Measurements from ENCODE around the gene CXCL6.

DNA sequence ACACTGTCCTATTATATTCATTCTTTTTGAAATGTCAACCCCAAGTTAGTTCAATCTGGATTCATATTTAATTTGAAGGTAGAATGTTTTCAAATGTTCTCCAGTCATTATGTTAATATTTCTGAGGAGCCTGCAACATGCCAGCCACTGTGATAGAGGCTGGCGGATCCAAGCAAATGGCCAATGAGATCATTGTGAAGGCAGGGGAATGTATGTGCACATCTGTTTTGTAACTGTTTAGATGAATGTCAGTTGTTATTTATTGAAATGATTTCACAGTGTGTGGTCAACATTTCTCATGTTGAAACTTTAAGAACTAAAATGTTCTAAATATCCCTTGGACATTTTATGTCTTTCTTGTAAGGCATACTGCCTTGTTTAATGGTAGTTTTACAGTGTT is 34.3 kb downstream of the CXCL6 start:
- TF ChIP-seq, protein P1, sequence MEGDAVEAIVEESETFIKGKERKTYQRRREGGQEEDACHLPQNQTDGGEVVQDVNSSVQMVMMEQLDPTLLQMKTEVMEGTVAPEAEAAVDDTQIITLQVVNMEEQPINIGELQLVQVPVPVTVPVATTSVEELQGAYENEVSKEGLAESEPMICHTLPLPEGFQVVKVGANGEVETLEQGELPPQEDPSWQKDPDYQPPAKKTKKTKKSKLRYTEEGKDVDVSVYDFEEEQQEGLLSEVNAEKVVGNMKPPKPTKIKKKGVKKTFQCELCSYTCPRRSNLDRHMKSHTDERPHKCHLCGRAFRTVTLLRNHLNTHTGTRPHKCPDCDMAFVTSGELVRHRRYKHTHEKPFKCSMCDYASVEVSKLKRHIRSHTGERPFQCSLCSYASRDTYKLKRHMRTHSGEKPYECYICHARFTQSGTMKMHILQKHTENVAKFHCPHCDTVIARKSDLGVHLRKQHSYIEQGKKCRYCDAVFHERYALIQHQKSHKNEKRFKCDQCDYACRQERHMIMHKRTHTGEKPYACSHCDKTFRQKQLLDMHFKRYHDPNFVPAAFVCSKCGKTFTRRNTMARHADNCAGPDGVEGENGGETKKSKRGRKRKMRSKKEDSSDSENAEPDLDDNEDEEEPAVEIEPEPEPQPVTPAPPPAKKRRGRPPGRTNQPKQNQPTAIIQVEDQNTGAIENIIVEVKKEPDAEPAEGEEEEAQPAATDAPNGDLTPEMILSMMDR (IDR thresholded peaks at IDR 0.05; ENCODE audit: poor library complexity) = no peak
- TF ChIP-seq EZH2 (IDR thresholded peaks at IDR 0.05; ENCODE audit: borderline replicate concordance) (no peak), EZH2phosphoT487 (IDR thresholded peaks at IDR 0.05; ENCODE audit: low read depth, severe bottlenecking, unreplicated experiment) (no peak)

Measured in hepatocyte (in vitro differentiated cells).